Omental fat pad (tissue), 4 donors: ENCODE results near the gene FALEC. TPM values are rescaled to one million over a fixed set of nuclear protein-coding genes. Genes with fewer than 3 reads are reported as not detected.

Experiments used
- ATAC-seq: fragments of 150-250 bp; one replicate; pipeline ENCODE4 v1.9.1; 2016; ENCODE audit warnings: mild to moderate bottlenecking, moderate library complexity; ENCODE audit not compliant: low FRiP score
- DNase-seq: peaks from one replicate; pipeline ENCODE4 v3.0.0-alpha.2; 2019; ENCODE audit warnings: low spot score
- total RNA-seq, 4 donors: library from RNA; depleted of rRNA; stranded (reverse); fragments of >200 nt; gene quantifications; one replicate each; pipeline ENCODE4 v1.1.0, GENCODE V29; 2016
- TF ChIP-seq, protein P1 (sequence below), 3 donors: fragments of 450-650 bp; IDR thresholded peaks; one replicate each; pipeline ENCODE4 v1.5.1; 2016 to 2017; ENCODE audit warnings: antibody characterized with exemption in 3 of 3, mild to moderate bottlenecking in 3 of 3, moderate library complexity in 2 of 3

FALEC gene
- total RNA-seq, 4 donors from 2014 or later: not detected

DNA sequence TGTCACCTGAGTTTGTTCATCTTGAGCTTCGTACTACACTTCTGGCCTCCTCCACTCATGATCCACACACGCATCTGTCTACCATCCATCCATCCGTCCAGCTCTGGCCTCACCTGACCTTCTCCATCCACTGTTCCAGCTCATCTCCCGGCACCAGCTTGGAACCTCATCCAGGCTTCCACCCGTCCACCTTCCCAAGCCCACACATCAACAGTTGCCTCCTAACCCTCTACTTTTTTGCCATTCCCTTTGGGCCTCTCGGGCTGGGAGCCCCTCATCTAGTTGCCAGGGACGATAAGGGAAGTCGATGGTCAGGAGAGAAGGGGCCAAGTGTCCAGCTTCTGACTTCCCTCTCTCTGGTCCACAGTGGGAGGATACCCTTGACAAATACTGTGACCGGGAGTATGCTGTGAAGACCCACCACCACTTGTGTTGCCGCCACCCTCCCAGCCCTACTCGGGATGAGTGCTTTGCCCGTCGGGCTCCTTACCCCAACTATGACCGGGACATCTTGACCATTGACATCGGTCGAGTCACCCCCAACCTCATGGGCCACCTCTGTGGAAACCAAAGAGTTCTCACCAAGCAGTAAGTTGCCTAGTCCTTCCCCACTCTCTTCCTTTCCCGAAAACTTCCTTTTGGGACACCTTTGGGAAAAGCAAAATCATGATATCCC is 3.4 kb upstream of the FALEC start:
- TF ChIP-seq, protein P1, sequence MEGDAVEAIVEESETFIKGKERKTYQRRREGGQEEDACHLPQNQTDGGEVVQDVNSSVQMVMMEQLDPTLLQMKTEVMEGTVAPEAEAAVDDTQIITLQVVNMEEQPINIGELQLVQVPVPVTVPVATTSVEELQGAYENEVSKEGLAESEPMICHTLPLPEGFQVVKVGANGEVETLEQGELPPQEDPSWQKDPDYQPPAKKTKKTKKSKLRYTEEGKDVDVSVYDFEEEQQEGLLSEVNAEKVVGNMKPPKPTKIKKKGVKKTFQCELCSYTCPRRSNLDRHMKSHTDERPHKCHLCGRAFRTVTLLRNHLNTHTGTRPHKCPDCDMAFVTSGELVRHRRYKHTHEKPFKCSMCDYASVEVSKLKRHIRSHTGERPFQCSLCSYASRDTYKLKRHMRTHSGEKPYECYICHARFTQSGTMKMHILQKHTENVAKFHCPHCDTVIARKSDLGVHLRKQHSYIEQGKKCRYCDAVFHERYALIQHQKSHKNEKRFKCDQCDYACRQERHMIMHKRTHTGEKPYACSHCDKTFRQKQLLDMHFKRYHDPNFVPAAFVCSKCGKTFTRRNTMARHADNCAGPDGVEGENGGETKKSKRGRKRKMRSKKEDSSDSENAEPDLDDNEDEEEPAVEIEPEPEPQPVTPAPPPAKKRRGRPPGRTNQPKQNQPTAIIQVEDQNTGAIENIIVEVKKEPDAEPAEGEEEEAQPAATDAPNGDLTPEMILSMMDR (IDR thresholded peaks at IDR 0.05): no peak
- ATAC-seq: no peak
- DNase-seq: no peak

DNA sequence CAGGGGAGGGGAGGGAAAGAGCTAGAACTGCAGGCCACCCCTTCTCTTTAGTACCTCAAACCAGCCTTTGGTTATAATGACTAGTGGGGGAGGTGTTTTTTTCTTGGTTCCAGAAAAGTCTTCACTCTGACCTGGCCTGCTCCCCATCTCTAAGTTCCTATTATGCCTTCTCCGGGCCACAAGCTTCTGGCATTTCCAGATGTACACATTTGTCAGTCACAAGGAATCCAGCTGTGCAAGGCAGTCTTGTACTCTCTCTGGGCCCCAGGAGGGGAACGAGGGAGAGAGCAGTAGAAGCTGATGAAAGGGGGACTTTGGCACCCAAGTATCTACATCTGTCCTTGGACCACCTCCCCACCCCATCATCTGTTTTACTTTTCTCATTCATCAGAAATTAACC is 2.7 kb upstream of the FALEC start:
- TF ChIP-seq, protein P1 (IDR thresholded peaks at IDR 0.05): no peak
- ATAC-seq (no peak), DNase-seq (no peak)

DNA sequence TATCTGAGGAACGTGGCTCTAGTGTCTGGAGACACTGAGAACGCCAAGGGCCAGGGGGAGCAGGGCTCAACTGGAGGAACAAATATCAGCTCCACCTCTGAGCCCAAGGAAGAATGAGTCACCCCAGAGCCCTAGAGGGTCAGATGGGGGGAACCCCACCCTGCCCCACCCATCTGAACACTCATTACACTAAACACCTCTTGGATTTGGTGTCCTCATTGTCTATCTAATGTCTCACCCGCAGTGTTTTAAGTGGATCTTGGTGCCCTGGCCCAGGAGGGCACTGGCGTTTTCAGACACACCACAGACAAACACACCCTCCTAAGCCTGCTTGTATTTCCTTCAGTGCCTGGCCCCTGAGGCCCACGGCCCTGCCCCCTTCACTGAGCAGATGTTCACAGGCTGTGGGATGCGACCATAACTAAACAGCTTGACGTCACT is 2.2 kb upstream of the FALEC start:
- TF ChIP-seq, protein P1 (IDR thresholded peaks at IDR 0.05): no peak
- DNase-seq (no peak), ATAC-seq (no peak)

DNA sequence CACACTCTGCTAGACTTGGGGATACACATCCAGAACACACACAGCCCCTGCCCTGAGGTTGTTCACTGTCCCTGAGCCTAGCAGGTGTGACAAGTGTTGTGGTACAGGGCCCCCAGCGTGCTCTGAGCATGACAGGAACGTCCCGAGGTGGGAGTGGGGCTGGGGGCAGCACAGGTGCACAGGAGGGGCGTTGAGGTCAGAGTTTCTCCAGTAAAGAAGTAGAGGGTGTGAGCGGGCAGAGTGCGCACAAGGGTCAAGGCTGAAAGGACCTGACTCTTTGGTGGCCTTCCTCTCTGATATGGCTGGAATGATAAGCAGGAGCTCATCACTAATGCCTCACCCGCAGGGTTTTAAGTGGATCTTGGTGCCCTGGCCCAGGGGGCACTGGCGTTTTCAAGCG is 1.3 kb upstream of the FALEC start:
- ATAC-seq: no peak
- TF ChIP-seq, protein P1 (IDR thresholded peaks at IDR 0.05): no peak
- no peak for DNase-seq

DNA sequence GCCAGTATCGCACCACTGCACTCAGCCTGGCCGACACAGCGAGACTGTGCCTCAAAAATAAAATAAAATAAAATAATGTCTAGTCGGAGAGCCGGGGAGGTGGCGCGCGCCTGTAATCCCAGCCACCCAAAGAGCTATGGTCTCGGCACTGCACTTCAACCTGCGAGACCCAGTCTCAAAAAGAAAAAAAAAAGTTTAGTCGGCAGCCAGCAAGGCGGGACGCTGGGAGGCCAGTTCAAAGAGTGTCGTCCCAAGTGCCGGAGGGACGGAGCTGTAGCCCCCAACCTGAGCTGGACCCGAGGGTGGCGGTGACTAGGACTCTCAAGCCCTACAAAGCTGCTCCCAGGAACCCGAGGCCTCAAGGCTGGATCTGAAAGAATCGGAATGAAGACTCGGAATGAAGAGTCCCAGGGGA is 632 bp upstream of the FALEC start:
- ATAC-seq: no peak

DNA sequence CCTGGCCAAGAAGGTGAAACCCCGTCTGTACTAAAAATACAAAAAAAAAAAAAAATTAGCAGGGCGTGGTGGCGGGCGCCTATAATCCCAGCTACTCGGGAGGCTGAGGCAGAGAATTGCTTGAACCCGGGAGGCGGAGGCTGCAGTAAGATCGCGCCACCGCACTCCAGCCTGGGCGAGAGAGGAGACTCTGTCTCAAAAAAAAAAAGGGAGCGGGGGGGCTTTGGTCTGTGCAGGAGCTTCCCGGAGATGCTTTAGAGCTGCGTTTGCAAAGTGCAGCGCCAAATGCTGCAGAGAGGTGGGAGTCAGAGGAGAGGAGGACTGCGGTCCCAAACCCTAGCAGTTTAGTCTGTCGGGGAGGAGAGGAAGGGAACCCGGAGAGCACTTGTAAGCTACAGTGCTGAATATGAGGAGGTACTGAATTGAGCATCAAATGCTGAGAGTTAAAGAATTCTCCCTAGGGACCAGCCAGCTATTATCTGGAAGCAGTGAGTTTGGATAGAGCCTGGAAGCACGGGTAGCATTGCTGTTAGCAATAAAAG is 569 bp downstream of the FALEC start:
- ATAC-seq: no peak
- no peak for DNase-seq
- TF ChIP-seq, protein P1 (IDR thresholded peaks at IDR 0.05): no peak

More for the DNA sequence above, 632 bp upstream of the FALEC start:
- TF ChIP-seq, protein P1 (IDR thresholded peaks at IDR 0.05): no peak
- DNase-seq: no peak

DNA sequence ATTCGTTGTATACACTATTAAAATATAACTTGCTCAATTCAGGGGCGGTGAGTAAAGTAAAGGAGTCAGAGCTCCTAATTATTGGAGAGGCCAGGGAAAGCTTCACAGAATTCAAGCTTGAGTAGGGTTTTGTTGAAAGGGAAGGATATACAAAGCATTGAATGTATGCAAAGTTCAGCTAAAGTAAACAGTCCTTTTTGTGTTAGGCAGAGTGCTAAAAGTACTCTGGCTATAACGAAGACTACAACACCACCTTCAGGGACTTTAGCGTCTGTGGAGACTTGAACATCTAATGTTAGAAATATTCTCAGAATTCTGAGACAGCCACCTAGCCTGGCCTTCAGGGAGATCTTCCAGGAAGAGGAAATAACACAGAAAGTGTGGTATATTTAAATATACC is 1.1 kb downstream of the FALEC start:
- TF ChIP-seq, protein P1 (IDR thresholded peaks at IDR 0.05): no peak
- DNase-seq: no peak
- no peak for ATAC-seq
